NCI-H2029 (cell line): Measurements from ENCODE around the gene MBP.

Experiments
- DNase-seq: peaks from one replicate; lab custom pipeline; 2025; lab: John Stamatoyannopoulos, UW

MBP gene

GRCh38 chr18:77082316-77082955 is 50.1 kb downstream of the MBP start:
- DNase-seq, result no peak

- DNase-seq, result no peak
Measured at GRCh38 chr18:77081390-77081778, 51.2 kb downstream of the MBP start.

- DNase-seq, result no peak
Measured at GRCh38 chr18:77079954-77080682, 52.5 kb downstream of the MBP start.

- DNase-seq, result no peak
Measured at GRCh38 chr18:77079088-77079487, 53.5 kb downstream of the MBP start.

- no peak for DNase-seq
Measured at GRCh38 chr18:77078690-77079070, 53.9 kb downstream of the MBP start.

GRCh38 chr18:77077941-77078689 is 54.5 kb downstream of the MBP start:
- no peak for DNase-seq

- DNase-seq, result no peak
Measured at GRCh38 chr18:77077401-77077800, 55.2 kb downstream of the MBP start.

- no peak for DNase-seq
Measured at GRCh38 chr18:77076111-77076510, 56.5 kb downstream of the MBP start.

GRCh38 chr18:77074431-77074830 is 58.2 kb downstream of the MBP start:
- no peak for DNase-seq

GRCh38 chr18:77073336-77074093 is 59.1 kb downstream of the MBP start:
- DNase-seq, result no peak

- no peak for DNase-seq
Measured at GRCh38 chr18:77072566-77072965, 60.0 kb downstream of the MBP start.

GRCh38 chr18:77071711-77072292 is 60.8 kb downstream of the MBP start:
- DNase-seq, result peak; percentile 63

- no peak for DNase-seq
Measured at GRCh38 chr18:77071061-77071460, 61.5 kb downstream of the MBP start.

GRCh38 chr18:77070627-77071026 is 62.0 kb downstream of the MBP start:
- no peak for DNase-seq

- no peak for DNase-seq
Measured at GRCh38 chr18:77069931-77070330, 62.7 kb downstream of the MBP start.

- DNase-seq, result no peak
Measured at GRCh38 chr18:77069482-77069881, 63.1 kb downstream of the MBP start.

- no peak for DNase-seq
Measured at GRCh38 chr18:77068321-77069312, 64.0 kb downstream of the MBP start.

GRCh38 chr18:77067291-77068061 is 65.1 kb downstream of the MBP start:
- DNase-seq, result no peak

GRCh38 chr18:77066689-77067088 is 65.9 kb downstream of the MBP start:
- no peak for DNase-seq

- DNase-seq, result no peak
Measured at GRCh38 chr18:77066101-77066500, 66.5 kb downstream of the MBP start.
